ENCODE results near the gene RALGAPB. TPM values are rescaled to one million over a fixed set of nuclear protein-coding genes. Genes with fewer than 3 reads are reported as not detected.

Gene RALGAPB
- total and polyA plus RNA-seq, 2 of the 13 experiments (the other 11 are each of a cell fraction or from before 2014, with no cell fraction given): 17.6 to 30.6 TPM

DNA sequence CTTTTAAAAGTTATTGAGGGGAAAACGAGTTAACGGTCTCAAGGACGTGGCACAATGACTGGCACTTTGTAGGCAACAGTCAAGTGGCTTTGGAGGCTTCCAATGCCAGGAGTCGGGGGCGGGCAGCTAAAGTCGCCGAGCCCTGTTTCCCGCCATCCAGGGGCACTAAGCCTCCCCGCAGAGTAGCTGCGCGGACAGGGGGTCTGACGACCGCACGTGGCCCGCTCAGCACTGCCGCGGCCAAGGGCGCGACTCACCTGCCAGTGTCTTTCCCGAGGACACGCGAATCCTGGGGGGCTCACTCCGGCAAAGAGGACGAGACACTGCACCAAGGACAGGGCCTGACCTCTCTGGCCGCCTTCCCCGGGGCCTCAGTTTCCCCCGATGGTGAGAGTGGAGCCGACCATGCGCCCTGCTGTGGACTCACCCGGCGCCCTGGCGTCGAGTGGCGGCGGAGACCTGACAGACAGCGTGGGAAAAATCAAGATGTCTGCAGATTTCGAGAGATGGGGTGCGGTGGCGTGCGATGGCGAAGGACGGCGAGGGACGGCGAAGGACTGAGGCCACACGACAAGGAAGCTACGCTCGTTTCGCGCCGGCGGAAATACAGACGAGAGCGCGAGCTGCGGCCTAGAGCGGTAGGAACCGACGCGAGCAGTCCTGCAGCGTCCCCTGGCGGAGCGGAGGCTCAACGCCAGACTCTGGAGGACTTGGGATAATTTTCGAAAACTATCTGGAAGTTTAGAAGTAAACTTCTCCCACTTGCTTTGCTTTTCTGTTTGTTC is 37.7 kb upstream of the RALGAPB start, which contains the start of gene SNHG17 (continued):
- TF ChIP-seq, protein P1, sequence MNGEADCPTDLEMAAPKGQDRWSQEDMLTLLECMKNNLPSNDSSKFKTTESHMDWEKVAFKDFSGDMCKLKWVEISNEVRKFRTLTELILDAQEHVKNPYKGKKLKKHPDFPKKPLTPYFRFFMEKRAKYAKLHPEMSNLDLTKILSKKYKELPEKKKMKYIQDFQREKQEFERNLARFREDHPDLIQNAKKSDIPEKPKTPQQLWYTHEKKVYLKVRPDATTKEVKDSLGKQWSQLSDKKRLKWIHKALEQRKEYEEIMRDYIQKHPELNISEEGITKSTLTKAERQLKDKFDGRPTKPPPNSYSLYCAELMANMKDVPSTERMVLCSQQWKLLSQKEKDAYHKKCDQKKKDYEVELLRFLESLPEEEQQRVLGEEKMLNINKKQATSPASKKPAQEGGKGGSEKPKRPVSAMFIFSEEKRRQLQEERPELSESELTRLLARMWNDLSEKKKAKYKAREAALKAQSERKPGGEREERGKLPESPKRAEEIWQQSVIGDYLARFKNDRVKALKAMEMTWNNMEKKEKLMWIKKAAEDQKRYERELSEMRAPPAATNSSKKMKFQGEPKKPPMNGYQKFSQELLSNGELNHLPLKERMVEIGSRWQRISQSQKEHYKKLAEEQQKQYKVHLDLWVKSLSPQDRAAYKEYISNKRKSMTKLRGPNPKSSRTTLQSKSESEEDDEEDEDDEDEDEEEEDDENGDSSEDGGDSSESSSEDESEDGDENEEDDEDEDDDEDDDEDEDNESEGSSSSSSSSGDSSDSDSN (CRISPR knock-in tag; IDR thresholded peaks at IDR 0.05): peak; percentile 95
- peak; percentile 100 for TF ChIP-seq ZMYM4 (CRISPR knock-in tag; IDR thresholded peaks at IDR 0.05)
- no peak for TF ChIP-seq NR3C1 (CRISPR knock-in tag; IDR thresholded peaks at IDR 0.05)
- peak; percentile 96; the same call in 1 of the 2 replicates for TF ChIP-seq NFE2L1 (CRISPR knock-in tag; IDR thresholded peaks at IDR 0.05; ENCODE audit: borderline replicate concordance)
- peak; percentile 97 for TF ChIP-seq ZNF75D (CRISPR knock-in tag; IDR thresholded peaks at IDR 0.05; ENCODE audit: borderline replicate concordance)
- peak; percentile 99 for TF ChIP-seq ZNF232 (CRISPR knock-in tag; IDR thresholded peaks at IDR 0.05; ENCODE audit: borderline replicate concordance)
- peak; percentile 97 for TF ChIP-seq GATAD1 (CRISPR knock-in tag; IDR thresholded peaks at IDR 0.05)
- TF ChIP-seq ZNF672 (CRISPR knock-in tag; IDR thresholded peaks at IDR 0.05): peak; percentile 88; the same call in 1 of the 2 replicates
- peak; percentile 99 for TF ChIP-seq AHR (CRISPR knock-in tag; IDR thresholded peaks at IDR 0.05)
- peak; percentile 98; the same call in 1 of the 2 replicates for TF ChIP-seq SMYD3 (CRISPR knock-in tag; IDR thresholded peaks at IDR 0.05)
- TF ChIP-seq ZNF207 (IDR thresholded peaks at IDR 0.05; ENCODE audit: borderline replicate concordance): no peak
- TF ChIP-seq ARNTL (CRISPR knock-in tag; IDR thresholded peaks at IDR 0.05): peak; percentile 96
- TF ChIP-seq YEATS2 (CRISPR knock-in tag; IDR thresholded peaks at IDR 0.05; ENCODE audit: borderline replicate concordance): peak; percentile 100
- TF ChIP-seq RFXAP (CRISPR knock-in tag; IDR thresholded peaks at IDR 0.05; ENCODE audit: borderline replicate concordance): peak; percentile 98
- TF ChIP-seq ZNF282 (IDR thresholded peaks at IDR 0.05; ENCODE audit: partially characterized antibody): no peak
- TF ChIP-seq, protein P2, sequence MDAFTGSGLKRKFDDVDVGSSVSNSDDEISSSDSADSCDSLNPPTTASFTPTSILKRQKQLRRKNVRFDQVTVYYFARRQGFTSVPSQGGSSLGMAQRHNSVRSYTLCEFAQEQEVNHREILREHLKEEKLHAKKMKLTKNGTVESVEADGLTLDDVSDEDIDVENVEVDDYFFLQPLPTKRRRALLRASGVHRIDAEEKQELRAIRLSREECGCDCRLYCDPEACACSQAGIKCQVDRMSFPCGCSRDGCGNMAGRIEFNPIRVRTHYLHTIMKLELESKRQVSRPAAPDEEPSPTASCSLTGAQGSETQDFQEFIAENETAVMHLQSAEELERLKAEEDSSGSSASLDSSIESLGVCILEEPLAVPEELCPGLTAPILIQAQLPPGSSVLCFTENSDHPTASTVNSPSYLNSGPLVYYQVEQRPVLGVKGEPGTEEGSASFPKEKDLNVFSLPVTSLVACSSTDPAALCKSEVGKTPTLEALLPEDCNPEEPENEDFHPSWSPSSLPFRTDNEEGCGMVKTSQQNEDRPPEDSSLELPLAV (CRISPR knock-in tag; conservative IDR thresholded peaks at IDR 0.05; ENCODE audit: low read depth): peak; percentile 95; the same call in 1 of the 2 replicates
- TF ChIP-seq KLF16 (CRISPR knock-in tag; IDR thresholded peaks at IDR 0.05): peak; percentile 88 to 100; a peak in 3 of 4 replicates
- TF ChIP-seq ZMAT3 (CRISPR knock-in tag; conservative IDR thresholded peaks at IDR 0.05): peak; percentile 100
- TF ChIP-seq, protein P3, sequence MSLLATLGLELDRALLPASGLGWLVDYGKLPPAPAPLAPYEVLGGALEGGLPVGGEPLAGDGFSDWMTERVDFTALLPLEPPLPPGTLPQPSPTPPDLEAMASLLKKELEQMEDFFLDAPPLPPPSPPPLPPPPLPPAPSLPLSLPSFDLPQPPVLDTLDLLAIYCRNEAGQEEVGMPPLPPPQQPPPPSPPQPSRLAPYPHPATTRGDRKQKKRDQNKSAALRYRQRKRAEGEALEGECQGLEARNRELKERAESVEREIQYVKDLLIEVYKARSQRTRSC (CRISPR knock-in tag; IDR thresholded peaks at IDR 0.05; ENCODE audit: low read depth): peak; percentile 99
- TF ChIP-seq, protein P4, sequence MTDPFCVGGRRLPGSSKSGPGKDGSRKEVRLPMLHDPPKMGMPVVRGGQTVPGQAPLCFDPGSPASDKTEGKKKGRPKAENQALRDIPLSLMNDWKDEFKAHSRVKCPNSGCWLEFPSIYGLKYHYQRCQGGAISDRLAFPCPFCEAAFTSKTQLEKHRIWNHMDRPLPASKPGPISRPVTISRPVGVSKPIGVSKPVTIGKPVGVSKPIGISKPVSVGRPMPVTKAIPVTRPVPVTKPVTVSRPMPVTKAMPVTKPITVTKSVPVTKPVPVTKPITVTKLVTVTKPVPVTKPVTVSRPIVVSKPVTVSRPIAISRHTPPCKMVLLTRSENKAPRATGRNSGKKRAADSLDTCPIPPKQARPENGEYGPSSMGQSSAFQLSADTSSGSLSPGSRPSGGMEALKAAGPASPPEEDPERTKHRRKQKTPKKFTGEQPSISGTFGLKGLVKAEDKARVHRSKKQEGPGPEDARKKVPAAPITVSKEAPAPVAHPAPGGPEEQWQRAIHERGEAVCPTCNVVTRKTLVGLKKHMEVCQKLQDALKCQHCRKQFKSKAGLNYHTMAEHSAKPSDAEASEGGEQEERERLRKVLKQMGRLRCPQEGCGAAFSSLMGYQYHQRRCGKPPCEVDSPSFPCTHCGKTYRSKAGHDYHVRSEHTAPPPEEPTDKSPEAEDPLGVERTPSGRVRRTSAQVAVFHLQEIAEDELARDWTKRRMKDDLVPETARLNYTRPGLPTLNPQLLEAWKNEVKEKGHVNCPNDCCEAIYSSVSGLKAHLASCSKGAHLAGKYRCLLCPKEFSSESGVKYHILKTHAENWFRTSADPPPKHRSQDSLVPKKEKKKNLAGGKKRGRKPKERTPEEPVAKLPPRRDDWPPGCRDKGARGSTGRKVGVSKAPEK (CRISPR knock-in tag; IDR thresholded peaks at IDR 0.05; ENCODE audit: borderline replicate concordance): no peak; the same call in none of the 2 replicates
